Stimulated activated CD4-positive, alpha-beta T cell treated with anti-CD3 and anti-CD28 coated beads, Interleukin-1b, Interleukin-23, amount 100 ng/mL, for 48 hours (primary cell): ENCODE data around the gene DMRTA2.

Experiments used
- DNase-seq: peaks from one replicate; pipeline ENCODE4 v3.0.0-alpha.2; 2020

Gene DMRTA2

GRCh38 chr1:50422946-50423669 lies at the start of gene DMRTA2:
TSS of gene DMRTA2 (minus strand) at chr1:50423443. CDS start at chr1:50421536, 1,907 bp downstream.
- DNase-seq: no peak

GRCh38 chr1:50471967-50472366 lies 48.7 kb upstream of the DMRTA2 start:
- DNase-seq: no peak

- DNase-seq: no peak
Observed at GRCh38 chr1:50462964-50463363, 39.7 kb upstream of the DMRTA2 start.

- DNase-seq: no peak
Observed at GRCh38 chr1:50458507-50458906, 35.3 kb upstream of the DMRTA2 start.

GRCh38 chr1:50454911-50455310 lies 31.7 kb upstream of the DMRTA2 start:
- no peak for DNase-seq

- DNase-seq: no peak
Observed at GRCh38 chr1:50453266-50453665, 30.0 kb upstream of the DMRTA2 start.

- no peak for DNase-seq
Observed at GRCh38 chr1:50452700-50453099, 29.5 kb upstream of the DMRTA2 start.

GRCh38 chr1:50450861-50451653 lies 27.8 kb upstream of the DMRTA2 start:
- no peak for DNase-seq

- DNase-seq: no peak
Observed at GRCh38 chr1:50447961-50448360, 24.7 kb upstream of the DMRTA2 start.

- no peak for DNase-seq
Observed at GRCh38 chr1:50441183-50441582, 17.9 kb upstream of the DMRTA2 start.

GRCh38 chr1:50438945-50439344 lies 15.7 kb upstream of the DMRTA2 start:
- DNase-seq: no peak

- DNase-seq: no peak
Observed at GRCh38 chr1:50436489-50436888, 13.2 kb upstream of the DMRTA2 start.

- no peak for DNase-seq
Observed at GRCh38 chr1:50430010-50430405, 6.8 kb upstream of the DMRTA2 start.

- no peak for DNase-seq
Observed at GRCh38 chr1:50427818-50428779, 4.9 kb upstream of the DMRTA2 start.

GRCh38 chr1:50427086-50427817 lies 4.0 kb upstream of the DMRTA2 start:
- DNase-seq: no peak

GRCh38 chr1:50426702-50427085 lies 3.5 kb upstream of the DMRTA2 start:
- no peak for DNase-seq

- no peak for DNase-seq
Observed at GRCh38 chr1:50426108-50426700, 3.0 kb upstream of the DMRTA2 start.

- DNase-seq: no peak
Observed at GRCh38 chr1:50425376-50426107, 2.3 kb upstream of the DMRTA2 start.

GRCh38 chr1:50424884-50425375 lies 1.7 kb upstream of the DMRTA2 start:
- DNase-seq: no peak

- DNase-seq: no peak
Observed at GRCh38 chr1:50424045-50424883, 1.0 kb upstream of the DMRTA2 start.
